ENCODE measurements around the gene EFHD1. TPM values are rescaled to one million over a fixed set of nuclear protein-coding genes. Genes with fewer than 3 reads are reported as not detected.

The EFHD1 gene
- total and polyA plus RNA-seq, 9 of the 15 experiments (the other 6 are each of a cell fraction or from before 2014, with no cell fraction given) = 0.66 to 9.1 (median 2.0) TPM

DNA sequence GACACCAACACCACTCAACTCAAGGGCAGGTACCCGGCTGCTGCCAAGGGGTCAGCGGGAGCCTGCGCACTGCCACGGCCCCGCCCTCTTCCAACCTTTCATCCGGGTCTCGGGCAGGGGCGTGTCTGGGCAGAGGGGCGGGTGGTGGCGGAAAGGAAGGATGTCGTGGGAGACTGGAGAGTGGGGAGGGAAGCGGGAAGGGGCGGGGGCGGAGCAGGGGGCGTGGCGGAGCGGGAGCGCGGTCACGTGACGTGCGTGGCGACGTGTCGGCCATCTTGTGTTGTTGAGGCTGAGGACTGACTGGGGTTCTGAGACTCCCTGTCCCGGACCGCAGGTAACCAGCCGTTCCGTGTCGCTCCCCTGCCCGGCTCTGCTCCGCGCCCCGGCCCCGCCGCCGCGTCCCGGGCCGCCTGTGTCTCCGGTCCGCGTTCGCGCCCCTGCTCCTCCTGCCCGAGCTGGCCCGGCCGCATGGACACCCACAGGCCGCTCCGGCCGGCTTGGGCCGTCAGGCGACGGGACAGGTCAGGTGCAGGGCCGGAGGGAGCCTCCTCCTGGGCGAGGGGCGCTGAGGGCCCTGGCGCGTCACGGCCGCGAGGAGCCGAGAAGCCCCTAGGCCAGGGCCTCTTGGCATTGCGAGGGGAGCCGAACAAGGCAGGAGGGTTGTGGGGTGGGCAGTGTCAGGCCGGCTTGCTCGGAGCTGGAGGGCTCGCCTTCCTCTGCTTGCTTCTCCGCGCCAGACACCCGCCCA is 63.8 kb downstream of the EFHD1 start, which contains the start of gene GIGYF2 (continued):
- TF ChIP-seq TGIF2 (CRISPR knock-in tag; IDR thresholded peaks at IDR 0.05) (no peak), CEBPZ (IDR thresholded peaks at IDR 0.05; ENCODE audit: borderline replicate concordance, low read depth, low read length) (no peak), TARDBP (IDR thresholded peaks at IDR 0.05) (no peak), ZSCAN32 (CRISPR knock-in tag; IDR thresholded peaks at IDR 0.05) (no peak), CHD1 (IDR thresholded peaks at IDR 0.05; ENCODE audit: low read length) (no peak), ZC3H11A (IDR thresholded peaks at IDR 0.05; ENCODE audit: low read depth, low read length) (no peak), ZNF217 (CRISPR knock-in tag; IDR thresholded peaks at IDR 0.05) (no peak), NFRKB (IDR thresholded peaks at IDR 0.05; ENCODE audit: low read depth) (no peak), BRD4 (IDR thresholded peaks at IDR 0.05) (no peak), MEIS2 (IDR thresholded peaks at IDR 0.05; ENCODE audit: partially characterized antibody) (peak; percentile 16), KLF10 (CRISPR knock-in tag; IDR thresholded peaks at IDR 0.05) (no peak), POLR2A (conservative IDR thresholded peaks at IDR 0.05) (peak; percentile 71), ZNF12 (CRISPR knock-in tag; IDR thresholded peaks at IDR 0.05) (no peak), ZBTB7A (IDR thresholded peaks at IDR 0.05; ENCODE audit: borderline replicate concordance, control insufficient read depth, low read depth, low read length) (peak; percentile 15; the same call in 1 of the 2 replicates), NRF1 (conservative IDR thresholded peaks at IDR 0.05 in 1 of 2, IDR thresholded peaks at IDR 0.05 in 1 of 2) (peak; percentile 93 to 94), ZNF766 (CRISPR knock-in tag; conservative IDR thresholded peaks at IDR 0.05) (no peak), NR2C1 (IDR thresholded peaks at IDR 0.05) (no peak), NR2C1 (tag; IDR thresholded peaks at IDR 0.05) (no peak), ARID1B (IDR thresholded peaks at IDR 0.05) (no peak), NFE2 (IDR thresholded peaks at IDR 0.05; ENCODE audit: low read depth) (no peak), RBM17 (IDR thresholded peaks at IDR 0.05; ENCODE audit: borderline replicate concordance, low read depth, low read length) (no peak), ZNF668 (CRISPR knock-in tag; IDR thresholded peaks at IDR 0.05) (no peak), FOS (IDR thresholded peaks at IDR 0.05; ENCODE audit: extremely low read depth, insufficient read length) (no peak), MCM7 (IDR thresholded peaks at IDR 0.05) (no peak), ZNF282 (CRISPR knock-in tag; IDR thresholded peaks at IDR 0.05) (no peak), HDAC8 (tag; IDR thresholded peaks at IDR 0.05) (no peak), SUPT5H (IDR thresholded peaks at IDR 0.05) (peak; percentile 52; the same call in 1 of the 2 replicates), ZNF583 (CRISPR knock-in tag; IDR thresholded peaks at IDR 0.05) (no peak)
- TF ChIP-seq, protein P1, sequence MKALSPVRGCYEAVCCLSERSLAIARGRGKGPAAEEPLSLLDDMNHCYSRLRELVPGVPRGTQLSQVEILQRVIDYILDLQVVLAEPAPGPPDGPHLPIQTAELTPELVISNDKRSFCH (CRISPR knock-in tag; IDR thresholded peaks at IDR 0.05) = no peak
- TF ChIP-seq, protein P1 (tag; IDR thresholded peaks at IDR 0.05) = no peak

Measured in K562 (cell line).